ENCODE measurements around the gene IFNA8.
"Not testable (repeated sequence)": the region's sequence is repeated elsewhere in the genome, so short reads cannot be mapped to it uniquely, and the experiment has no call there.

IFNA8 gene

GRCh38 chr9:21429191-21429590 lies 20.3 kb downstream of the IFNA8 start:
- peak; percentile 4 for DNase-seq

- DNase-seq: peak; percentile 4
These were observed 23.9 kb downstream of the IFNA8 start for GRCh38 chr9:21432672-21433425.

DNA sequence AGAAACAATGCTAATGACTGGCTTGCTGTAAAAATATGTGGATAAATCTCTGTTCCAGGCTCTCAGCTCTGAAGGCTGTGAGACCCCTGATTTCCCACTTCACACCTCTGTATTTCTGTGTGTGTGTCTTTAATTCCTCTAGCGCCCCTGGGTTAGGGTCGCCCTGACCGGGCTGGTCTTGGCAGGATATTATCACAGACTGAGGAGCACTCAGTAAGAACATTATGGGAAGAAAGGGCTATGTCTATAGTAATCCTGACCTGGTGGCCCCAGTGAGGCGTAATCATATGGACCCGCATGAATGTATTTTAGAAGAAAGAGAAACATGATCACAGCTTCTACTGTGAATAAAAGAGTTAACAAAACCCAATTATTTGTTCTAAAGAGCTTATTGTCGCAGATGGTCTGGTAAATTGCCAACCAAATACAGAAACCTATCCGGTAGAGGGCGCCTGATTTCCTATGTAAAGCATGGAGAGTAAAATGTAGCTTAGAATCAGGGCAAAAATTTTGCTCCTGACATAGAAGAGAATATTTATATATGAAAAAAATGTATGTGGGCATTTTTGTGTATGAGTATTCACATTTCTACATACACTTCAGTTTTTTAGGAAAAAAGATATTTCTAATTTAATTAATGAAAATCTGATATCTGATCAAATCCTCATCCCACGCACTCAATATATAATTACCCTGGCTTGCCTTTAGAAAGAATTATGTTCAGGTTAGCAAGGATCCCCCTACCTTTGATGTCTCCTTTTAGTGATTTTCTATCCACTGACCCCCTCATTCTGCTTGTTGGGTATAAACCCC lies 25.5 kb downstream of the IFNA8 start:
- DNase-seq: peak; percentile 67

- not testable (repeated sequence) for DNase-seq
These were observed 26.1 kb downstream of the IFNA8 start for GRCh38 chr9:21435015-21435383.

- no peak for DNase-seq
These were observed 31.2 kb downstream of the IFNA8 start, which contains the start of gene IFNA1 for GRCh38 chr9:21440139-21440538. TSS of gene IFNA1 (plus strand) at chr9:21440439. CDS start at chr9:21440508, 69 bp downstream.

- DNase-seq: peak; percentile 33
These were observed 35.1 kb downstream of the IFNA8 start for GRCh38 chr9:21443849-21444625.

DNA sequence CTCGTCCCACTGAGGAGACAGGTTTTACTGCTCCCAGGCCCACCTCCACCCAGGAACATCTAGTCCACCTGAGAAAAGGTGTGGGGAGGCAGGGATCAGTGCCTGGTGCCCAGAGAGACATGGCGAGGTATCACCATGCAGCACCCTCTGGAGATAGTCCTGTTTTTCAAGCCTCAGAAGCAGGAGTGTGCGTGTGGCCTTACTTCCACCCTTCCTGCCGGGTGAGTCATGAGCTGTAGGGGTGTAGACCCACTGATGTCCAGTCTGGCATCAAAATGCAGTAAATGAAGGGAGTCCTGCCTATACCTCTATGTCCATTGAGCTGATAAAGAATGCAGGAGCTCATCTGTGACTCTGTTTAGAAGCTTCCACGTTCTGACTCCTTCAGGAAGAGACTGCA lies 40.4 kb downstream of the IFNA8 start:
- DNase-seq: not testable (repeated sequence)

DNA sequence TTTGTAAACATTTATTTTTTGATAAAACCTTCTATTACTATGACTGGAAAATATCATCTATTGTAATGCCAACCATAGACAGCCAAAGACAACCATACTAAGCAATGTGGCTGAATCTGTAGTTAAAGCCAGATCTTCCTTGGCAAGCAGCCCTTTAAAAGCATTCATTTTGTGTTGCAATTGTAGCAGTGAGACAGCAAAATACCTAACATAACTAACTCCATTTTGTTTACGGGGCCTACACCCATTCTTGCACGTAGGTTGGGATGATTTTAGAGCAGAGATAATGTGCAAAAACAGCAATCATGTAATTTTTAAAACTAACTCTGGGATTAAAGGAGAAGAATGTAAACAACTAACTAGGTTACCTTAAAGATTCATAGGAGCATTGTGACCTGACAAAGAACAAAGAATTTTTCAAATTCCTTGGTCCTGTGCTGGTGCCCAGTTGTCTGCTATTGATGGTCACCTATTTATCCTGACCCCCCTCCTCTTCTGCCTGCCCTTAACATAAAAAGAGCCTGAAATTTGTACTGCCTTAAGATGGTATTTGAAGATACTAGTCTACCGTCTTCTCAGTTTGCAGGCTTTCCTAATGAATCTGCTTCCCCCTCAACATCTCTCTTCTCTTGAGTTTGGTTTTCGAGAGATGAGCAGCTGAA lies 41.9 kb downstream of the IFNA8 start:
- DNase-seq: no peak

DNA sequence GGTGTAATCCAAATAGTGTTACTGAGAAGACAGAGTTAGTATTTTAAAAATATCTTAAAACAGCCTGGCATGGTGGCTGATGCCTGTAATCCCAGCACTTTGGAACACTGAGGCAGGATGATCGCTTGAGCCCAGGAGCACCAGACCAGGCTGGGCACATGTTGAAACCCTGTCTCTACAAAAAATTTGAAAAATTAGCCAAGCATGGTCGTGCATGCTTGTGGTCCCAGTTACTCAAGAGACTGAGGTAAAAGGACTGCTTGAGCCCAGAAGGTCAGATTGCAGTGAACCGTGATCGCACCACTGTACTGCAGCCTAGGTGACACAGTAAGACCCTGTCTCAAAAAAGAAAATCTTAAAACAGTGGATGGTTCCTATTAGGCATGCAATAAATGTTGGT lies 43.8 kb downstream of the IFNA8 start:
- DNase-seq: no peak

- no peak for DNase-seq
These were observed 45.2 kb downstream of the IFNA8 start for GRCh38 chr9:21454149-21454548.

- DNase-seq: peak; percentile 54
These were observed 46.4 kb downstream of the IFNA8 start for GRCh38 chr9:21455320-21455719.

All from OCI-M1 (cell line).